HG02973 (cell line): ENCODE data around the gene EXOSC3.
"Not testable (repeated sequence)": the region's sequence is repeated elsewhere in the genome, so short reads cannot be mapped to it uniquely, and the experiment has no call there.

Experiments
- ATAC-seq: cut with Tn5 transposase; IDR thresholded peaks from one replicate; pipeline ENCODE4 v1.9.1; 2021; ENCODE audit warnings: moderate library complexity; ENCODE audit not compliant: unreplicated experiment

The EXOSC3 gene

DNA sequence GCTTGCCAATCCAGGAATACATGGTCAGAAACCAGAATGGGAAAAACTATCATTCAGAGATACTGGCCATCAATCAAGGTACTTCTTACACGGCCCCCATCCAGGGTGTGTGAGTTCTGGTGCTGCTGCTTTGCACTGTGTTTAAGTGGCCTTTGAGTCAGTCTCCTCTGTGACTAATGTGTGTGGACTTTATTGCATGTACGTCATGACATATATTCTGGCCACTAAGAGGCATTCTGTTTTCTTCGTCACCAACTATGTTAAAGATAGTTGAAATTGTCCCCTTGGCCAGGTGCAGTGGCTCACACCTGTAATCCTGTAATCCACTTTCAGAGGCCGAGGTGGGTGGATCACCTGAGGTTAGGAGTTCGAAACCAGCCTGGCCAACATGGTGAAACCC, 8.5 kb downstream of the EXOSC3 start:
- ATAC-seq = no peak

DNA sequence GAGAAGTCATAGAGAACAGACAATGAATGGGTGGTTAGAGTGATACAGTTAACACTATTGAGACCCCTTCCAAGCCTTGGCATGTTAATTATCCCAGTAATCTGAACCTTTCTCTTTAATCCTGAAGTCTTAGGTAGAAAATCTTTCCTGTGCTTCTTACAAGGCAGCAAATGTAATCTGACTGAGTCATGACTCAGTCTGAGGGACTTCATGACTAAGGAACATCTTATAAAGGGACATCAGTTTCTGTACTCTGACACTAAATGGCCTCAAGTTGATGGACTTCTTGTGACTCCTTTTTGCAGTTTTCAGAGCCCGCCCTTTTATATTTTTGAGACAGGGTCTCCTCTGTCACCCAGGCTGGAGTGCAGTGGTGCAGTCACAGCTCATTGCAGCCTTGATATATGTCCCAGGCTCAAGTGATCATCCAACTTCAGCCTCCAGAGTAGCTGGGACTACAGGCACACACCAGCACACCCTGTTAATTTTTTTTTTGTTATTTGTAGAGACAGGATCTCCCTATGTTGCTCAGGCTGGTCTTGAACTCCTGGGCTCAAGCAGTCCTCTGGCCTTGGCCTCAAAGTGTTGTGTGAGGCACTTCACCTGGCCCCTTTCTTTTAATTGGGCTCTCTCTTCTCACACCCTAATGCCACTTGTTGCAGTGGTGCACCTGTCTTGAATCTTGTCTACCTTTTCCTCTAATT, 9.5 kb downstream of the EXOSC3 start:
- ATAC-seq = no peak

DNA sequence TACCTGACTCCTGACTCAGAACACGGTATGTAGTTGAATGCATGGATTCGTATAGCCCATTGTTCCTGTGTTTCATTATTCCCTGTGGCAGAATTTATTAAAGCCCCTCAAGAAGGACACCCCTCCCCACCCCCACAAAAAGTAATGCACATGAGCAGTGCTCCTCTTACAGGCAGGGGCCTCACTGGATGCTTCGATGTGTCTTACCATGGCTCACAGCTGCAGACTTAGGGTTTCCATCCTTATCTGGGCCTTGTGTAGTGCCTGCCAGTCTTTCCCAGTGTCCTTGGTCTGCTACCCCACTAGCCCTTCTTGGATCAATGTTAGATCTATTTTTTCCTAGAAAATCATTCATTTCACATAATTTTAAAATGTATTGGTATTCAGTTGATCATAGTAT, 14.9 kb downstream of the EXOSC3 start:
- ATAC-seq = no peak

DNA sequence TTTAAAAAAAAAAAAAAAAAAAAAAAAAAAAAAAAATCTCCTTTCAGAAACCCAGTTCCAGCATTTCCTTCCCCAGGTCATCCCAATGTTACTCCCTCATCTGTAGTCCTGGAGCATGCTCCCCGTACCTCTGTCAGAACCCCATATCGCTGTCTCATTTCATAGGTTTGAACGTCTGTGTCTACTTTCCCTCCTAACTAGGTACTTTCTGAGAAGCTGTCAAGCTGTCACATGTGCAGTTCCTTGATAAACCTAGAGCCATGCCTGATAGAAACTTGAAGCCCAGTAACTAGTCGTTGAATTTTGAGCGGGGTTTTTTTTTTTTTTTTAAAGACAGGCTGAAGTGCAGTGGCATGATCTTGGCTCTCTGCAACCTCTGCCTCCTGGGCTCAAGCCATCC, 15.6 kb downstream of the EXOSC3 start:
- ATAC-seq = no peak

DNA sequence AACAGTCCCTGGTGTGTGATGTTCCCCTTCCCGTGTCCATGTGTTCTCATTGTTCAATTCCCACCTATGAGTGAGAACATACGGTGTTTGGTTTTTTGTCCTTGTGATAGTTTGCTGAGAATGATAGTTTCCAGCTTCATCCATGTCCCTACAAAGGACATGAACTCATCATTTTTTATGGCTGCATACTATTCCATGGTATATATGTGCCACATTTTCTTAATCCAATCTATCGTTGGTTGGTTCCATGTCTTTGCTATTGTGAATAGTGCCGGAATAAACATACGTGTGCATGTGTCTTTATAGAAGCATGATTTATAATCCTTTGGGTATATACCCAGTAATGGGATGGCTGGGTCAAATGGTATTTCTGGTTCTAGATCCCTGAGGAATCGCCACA, 19.6 kb downstream of the EXOSC3 start:
- ATAC-seq = not testable (repeated sequence)

DNA sequence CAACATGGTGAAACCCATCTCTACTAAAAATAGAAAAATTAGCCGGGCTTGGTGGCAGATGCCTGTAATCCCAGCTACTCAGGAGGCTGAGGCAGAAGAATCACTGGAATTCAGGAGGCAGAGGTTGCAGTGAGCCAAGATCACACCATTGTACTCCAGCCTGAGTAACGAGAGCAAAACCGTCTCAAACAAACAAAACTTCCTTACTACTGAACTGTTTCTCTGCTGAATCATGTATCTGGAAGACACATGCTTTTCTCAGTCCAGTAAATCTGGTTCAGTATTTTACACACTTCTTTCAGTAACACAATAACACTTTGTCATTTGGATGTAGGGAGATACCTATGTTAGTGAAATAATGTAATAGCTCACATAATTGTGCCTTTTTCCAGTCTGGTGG, 23.4 kb downstream of the EXOSC3 start:
- no peak for ATAC-seq

DNA sequence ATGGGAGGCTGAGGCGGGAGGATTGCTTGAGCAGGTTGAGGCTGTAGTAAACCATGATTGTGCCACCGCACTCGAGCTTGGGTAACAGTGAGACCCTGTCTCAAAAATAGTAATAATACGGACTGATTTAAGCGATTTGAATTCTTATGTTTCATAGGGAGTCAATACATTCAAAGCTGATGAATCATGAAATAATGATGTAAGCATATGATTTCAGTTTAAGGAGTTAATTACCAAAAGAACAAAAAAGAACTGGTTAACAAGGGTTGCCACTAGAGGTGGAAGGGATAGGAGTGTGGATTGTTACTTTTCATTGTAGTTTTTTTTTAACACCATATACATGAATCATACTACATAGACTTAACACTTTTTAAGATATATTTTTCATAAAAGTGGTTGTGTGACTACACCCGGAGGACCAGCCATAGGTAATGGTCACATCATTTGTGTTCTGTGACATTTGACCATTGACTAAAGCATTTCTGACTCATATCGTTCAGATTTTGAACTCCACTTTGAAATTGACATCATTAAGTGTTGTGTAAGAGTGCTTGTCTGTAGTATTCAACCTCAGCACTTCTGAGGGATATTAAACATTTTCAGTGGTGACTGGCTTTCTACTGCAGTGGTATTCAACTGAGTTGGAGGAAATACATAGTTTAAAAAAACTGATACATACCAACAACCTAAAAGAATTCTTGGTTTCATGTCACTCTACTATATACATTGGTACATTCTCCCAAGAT, 24.3 kb downstream of the EXOSC3 start:
- ATAC-seq = no peak

DNA sequence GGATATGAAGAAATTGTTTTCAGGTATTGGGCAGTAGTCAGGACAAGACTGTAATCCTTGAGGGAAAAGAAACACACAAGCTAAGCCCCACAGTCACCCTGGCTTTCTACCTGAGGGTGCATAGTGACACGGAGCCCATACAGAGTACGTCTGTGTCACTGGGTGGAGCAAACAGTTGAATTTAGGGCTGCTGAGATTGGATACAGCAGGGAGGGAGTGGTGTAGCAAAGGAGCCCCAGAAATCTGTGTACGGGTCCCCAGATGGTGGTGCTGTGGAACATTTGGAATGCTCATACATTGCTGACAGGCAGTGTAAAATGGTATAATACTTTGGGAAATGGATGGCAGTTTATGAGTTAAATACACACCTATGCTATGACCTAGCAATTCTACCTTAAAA, 26.1 kb downstream of the EXOSC3 start:
- ATAC-seq = no peak

DNA sequence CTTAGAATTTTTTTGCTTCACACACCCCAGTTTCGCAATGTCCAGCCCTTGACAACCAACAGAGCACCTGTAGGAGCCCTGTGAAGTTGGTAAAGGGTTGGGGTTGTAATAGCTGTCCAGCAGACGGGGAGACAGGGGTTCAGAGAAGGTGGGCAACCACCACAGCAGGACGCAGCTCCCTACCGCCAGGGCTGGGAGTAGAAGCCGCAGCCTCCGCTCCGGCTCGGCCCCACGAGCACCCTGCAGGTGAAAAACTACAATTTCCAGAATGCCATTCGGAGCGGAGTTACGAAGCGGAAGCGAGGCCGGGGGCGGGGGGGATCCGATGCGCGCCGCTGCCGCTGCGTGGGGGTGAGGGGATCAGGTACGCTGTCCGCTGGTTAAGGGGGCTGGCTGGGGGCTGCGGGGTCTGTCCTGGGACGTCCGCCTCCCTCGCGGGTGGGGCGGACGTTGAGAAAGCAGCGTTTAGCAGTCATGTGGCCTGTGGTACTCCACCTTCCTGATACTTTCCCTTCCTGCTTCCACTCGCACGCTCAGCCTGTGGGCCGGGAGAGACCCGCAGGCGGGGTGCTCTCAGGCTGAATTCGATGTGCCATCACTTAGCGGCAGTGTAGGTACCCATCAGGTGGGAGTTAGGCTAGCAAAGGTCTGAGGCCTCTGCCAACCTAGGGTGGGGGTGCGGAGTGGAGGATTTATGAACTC, 31.2 kb downstream of the EXOSC3 start, which contains the start of gene TRMT10B:
TSS of gene TRMT10B (plus strand) at position 317 of the 702 bp plus-strand sequence. CDS start 8,127 bp downstream, outside the sequence.
- ATAC-seq = peak; percentile 83

DNA sequence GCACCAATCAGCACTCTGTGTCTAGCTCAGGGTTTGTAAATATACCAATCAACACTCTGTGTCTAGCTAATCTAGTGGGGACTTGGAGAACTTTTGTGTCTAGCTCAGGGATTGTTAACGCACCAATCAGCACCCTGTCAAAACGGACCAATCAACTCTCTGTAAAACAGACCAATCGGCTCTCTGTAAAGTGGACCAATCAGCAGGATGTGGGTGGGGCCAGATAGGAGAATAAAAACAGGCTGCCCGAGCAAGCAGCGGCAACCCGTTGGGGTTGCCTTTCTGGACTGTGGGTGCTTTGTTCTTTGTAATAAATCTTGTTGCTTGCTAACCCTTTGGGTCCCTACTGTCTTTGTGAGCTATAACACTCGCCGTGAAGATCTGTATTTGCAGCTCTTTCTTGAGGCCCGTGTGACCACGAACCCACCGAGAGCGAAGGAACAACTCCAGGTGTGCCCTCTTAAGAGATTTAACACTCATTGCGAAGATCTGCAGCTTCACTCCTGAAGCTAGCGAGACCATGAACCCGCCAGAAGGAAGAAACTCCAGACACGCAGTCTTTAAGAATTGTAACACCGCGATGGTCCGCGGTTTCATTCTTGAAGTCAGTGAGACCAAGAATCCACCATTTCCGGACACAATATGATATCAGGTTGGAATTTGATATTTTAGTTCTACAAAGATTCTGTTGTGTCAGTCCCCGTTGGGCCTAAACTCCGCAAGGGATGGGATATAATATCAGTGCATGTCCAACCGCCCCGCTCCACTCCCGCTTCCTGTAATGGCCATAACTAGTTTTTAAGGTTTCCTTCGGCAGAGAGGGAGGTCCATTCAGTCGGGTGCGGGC, 32.0 kb downstream of the EXOSC3 start:
- no peak for ATAC-seq

DNA sequence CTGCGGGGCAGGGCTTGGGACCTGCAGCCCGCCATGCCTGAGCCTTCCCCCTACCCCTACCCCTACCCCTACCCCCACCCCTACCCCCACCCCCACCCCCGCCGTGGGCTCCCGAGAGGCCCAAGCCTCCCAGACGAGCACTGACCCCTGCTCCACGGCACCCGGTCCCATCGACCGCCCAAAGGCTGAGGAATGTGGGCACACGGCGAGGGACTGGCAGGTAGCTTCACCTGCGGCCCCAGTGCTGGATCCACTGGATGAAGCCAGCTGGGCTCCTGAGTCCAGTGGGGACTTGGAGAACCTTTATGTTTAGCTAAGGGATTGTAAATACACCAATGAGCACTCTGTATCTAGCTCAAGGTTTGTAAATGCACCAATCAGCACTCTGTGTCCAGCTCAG, 32.8 kb downstream of the EXOSC3 start:
- ATAC-seq = not testable (repeated sequence)

DNA sequence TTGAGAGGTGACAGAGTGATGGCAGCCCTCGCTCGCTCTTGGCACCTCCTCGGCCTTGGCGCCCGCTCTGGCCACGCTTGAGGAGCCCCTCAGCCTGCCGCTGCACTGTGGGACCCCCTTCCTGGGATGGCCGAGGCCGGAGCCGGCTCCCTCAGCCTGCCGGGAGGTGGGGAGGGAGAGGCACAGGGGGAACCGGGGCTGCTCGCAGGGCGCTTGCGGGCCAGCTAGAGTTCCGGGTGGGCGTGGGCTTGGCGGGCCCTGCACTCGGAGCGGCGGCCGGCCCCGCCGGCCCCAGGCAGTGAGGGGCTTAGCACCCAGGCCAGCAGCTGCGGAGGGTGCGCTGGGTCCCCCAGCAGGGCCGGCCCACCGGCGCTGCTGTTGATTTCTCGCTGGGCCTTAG, 33.2 kb downstream of the EXOSC3 start:
- ATAC-seq = not testable (repeated sequence)

DNA sequence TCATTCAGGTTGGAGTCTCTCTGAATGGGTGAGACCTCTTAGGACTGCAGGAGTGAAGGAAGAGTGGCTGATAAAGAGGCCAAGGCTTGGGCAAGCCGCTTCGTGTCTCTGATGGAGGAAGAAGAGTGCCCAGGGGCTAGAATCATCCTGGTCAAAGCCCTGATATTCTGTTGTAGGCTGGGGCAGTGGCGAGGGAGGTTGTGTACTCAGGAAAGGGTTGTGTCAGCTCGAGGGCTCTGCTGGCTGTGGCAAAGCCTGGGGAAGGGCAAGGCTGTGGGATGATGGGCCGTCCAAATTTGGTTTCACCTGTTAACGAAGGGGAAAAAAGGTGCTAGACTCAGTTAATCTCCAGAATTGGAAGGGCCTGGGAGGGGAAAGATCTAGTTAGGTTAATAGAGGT, 33.7 kb downstream of the EXOSC3 start:
- ATAC-seq = no peak

DNA sequence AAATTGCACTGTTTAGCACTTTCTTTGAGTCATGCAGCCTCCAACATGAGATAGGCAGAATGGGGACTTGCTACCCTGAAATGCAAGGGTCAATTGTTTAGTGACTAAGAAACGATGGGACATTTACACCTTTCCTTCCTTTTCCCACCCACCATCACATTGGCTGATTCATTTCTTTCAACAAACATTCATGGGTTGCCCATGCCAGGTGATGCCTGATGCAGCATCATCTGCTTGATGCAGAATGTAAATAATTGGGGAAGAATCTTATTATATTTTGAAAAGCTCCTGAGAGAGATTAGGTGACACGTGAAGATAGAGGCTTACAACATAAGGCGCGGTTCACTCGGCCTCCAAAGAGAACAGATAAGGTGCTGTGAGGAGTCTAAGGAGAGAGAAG, 35.7 kb downstream of the EXOSC3 start:
- no peak for ATAC-seq

DNA sequence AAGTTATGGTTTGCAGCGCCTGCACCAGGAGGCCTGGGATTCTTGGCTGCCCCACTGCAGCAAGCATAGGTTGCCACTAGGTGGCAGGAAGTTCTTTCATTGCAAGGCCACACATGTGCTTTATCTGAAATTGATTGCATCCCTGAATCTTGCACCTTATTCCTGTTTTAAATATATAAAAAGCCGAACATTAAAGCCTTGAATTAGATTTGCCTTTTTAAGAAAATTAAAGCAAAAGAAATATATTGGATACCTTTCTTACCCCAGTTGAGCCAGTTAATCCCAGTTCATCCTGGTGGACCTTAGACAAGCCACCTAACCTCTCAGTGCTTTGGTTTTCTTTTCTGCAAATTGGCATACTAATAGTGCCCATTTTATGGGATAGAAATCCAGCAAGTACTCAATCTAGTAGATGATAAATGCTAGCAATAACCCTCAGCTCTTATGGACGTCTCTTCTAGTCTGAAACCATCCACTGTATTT, 37.6 kb downstream of the EXOSC3 start:
- peak; percentile 66 for ATAC-seq

DNA sequence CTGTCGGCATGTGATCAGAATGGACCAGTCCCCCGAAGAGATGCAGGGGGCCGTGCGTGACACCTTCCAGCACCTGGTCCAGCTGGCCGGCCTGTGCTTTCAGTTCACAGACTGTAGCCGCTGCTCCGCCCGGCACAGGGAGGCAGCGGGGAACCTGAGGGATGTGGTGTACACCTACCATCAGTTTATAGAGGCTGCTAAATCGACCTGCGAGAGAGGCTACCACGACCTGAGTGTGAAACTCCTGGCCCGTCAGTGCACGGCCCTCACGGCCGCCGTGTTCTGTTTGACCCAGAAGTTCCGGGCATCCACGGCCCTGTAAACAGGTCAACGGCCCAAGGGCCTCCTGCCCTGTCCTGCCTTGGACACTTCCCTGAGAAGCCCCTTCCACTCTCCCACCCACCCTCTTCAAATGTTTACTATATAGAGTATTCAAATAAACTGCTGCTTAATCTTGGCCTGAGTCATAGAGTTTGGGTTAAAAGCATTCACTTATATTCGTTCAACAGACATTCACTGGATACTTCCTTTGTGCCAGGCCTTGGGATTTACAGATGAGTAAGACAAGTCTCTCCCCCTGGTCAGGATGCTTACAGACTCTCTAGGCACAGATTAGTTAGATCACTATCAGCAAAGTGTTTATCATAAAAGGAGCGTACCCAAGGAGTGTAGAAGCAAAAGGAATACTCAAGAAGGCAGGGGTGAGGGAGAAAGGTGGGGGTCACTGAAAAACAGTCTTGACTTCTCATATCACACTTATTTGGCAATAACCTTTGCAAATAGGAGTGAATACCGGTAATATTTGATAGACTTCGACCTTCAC, 38.2 kb downstream of the EXOSC3 start:
- ATAC-seq = no peak

DNA sequence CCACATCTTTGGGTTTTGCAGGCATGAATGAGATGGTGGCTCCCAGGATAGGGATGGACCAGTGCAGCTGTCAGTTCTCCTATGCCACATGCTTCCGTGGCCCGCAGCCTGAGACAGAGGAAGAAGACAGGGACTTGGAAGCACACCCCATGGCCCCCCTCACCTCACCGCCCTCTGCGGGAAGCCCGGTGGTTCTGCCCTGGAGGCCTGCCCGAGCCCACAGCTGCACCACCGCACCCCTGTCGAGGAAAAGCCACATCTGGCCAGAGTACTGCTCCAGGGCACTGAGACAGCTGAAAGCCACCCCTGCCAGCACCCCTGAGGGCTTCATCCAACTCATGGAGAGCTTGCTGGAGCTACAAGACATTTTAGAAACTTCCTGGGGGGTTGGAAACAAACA, 38.9 kb downstream of the EXOSC3 start:
- no peak for ATAC-seq

DNA sequence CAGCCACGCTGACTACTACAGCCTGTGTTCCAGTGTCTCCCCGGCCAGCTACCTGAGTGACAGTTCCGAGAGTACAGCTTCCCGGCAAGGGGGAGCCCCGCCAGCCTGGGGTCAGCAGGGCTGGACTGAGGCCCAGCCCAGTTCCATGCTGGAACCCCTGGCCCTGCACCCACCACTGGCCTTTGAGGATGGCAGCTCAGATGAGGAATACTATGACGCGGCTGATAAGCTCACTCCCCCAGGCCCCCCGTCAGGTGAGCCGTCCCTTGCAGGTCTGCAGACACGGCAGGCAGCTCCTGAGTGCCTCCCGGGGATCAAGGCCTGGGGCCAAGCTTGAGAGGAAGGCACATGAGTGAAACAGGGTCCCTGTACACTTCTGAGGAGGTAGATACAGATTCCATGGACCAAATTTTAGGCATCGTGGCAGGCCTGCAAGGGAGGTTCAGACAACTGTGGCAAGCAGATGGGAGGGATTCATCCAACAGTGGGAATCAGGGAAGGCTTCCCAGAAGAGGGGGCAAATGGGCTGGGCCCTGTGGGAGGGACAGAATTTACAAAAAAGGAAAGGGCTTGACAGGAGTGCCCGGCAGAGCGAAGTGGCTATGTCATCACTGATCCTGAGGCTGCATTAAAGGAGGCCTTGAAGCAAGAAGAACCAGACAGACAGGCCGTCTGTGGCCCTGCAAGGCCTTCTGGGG, 44.1 kb downstream of the EXOSC3 start:
- no peak for ATAC-seq

DNA sequence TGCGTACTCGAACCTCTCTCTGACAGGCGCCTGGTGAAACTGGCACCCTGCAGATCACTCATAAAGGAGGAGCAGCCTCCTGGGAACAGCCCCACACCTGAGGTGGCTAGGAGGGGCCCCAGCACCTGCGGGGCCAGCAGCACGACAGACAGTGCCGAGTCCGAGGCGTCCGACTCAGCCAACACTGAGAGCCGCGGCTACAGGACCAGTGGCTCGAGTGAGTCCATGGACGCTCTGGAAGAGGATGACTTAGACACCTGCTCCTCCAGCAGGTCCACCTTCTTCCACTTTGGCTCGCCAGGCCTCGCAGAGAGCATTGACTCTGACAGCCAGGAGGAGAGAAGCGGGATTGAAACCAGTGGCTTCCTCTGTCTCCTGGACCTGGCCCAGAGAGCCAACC, 44.7 kb downstream of the EXOSC3 start:
- no peak for ATAC-seq
